Retinal pigment epithelial cell (primary cell): ENCODE results near the gene SHC4.

Experiments
- DNase-seq: peaks from one replicate; pipeline ENCODE4 v3.0.0-alpha.2; 2010; ENCODE audit warnings: low read depth
- H3K4me3 ChIP-seq: 2 replicates; pipeline ENCODE4 v1.5.1; 2011; ENCODE audit warnings: mild to moderate bottlenecking, low read length, control low read depth, moderate library complexity
- TF ChIP-seq, protein P1 (sequence below): conservative IDR thresholded peaks from 2 replicates; pipeline ENCODE4 v1.5.1; 2011; ENCODE audit warnings: low read depth, low read length, control low read depth, inconsistent platforms

Gene SHC4

DNA sequence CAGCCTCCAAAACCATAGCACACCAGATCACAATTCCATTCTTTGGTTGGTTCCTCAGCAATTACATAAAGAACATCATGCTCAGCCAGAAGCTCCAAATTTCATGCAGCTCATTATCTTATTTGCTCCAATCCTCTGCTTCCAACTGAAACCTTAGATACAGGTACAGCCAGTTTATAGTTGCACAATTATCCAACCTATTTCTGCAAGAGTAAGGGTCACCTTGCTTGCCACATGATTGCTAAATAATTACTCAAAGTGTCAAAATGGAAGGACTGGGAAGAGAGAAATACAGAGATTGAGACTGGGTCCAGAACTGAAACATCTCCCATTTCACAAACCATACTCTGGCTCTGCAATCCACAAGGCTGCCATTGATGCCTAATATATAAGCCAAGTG is 23.4 kb upstream of the SHC4 start:
- DNase-seq: no peak
- TF ChIP-seq, protein P1, sequence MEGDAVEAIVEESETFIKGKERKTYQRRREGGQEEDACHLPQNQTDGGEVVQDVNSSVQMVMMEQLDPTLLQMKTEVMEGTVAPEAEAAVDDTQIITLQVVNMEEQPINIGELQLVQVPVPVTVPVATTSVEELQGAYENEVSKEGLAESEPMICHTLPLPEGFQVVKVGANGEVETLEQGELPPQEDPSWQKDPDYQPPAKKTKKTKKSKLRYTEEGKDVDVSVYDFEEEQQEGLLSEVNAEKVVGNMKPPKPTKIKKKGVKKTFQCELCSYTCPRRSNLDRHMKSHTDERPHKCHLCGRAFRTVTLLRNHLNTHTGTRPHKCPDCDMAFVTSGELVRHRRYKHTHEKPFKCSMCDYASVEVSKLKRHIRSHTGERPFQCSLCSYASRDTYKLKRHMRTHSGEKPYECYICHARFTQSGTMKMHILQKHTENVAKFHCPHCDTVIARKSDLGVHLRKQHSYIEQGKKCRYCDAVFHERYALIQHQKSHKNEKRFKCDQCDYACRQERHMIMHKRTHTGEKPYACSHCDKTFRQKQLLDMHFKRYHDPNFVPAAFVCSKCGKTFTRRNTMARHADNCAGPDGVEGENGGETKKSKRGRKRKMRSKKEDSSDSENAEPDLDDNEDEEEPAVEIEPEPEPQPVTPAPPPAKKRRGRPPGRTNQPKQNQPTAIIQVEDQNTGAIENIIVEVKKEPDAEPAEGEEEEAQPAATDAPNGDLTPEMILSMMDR: no peak

DNA sequence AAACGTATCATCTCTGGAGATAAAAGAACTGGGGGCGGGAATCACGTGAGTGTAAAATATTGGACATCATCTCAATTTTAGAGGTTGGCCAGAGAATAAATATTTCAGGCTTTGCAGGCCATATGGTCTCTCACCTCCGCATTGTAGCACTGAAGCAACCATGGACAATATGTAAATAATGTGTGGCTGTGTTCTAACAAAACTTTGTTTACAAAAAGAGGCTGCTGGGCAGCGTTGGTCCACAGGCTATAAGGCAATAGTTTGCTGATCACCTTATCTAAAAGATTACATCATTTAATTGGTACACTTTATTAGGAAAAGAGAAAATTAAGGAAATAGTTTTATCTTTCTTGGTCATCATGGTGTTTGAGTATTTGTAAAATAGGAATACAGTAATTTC is 22.5 kb upstream of the SHC4 start:
- H3K4me3 ChIP-seq: no peak overlapping the region
- TF ChIP-seq, protein P1: no peak
- no peak for DNase-seq

More for the DNA sequence above, 23.4 kb upstream of the SHC4 start:
- no peak overlapping the region for H3K4me3 ChIP-seq

DNA sequence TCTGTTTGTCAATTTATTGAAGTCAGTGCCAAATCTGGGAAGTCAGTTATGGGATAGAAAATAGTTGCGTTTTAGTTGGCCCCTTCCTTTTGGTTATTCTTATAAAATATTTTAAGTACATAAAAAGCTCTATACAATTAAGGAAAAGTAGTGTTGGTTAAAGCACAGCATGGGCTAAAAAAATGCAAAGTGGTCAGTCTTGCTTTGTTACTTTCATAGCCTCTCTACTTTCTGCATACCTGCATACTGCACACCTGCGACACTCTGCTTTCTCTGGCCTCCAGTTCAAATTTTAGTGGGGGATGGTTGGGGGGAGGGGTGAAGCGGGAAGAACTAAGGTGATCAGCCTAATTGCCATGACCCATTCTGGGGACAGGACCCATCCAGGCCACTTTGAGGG is 21.8 kb upstream of the SHC4 start:
- no peak for DNase-seq
- no peak overlapping the region for H3K4me3 ChIP-seq
- TF ChIP-seq, protein P1: no peak

GRCh38 chr15:48984811-48985352 is 21.2 kb upstream of the SHC4 start:
- H3K4me3 ChIP-seq: no peak overlapping the region
- TF ChIP-seq, protein P1: no peak
- DNase-seq: peak; percentile 20

GRCh38 chr15:48984021-48984710 is 20.4 kb upstream of the SHC4 start:
- H3K4me3 ChIP-seq: no peak overlapping the region
- DNase-seq: no peak
- TF ChIP-seq, protein P1: no peak

- TF ChIP-seq, protein P1: no peak
- no peak overlapping the region for H3K4me3 ChIP-seq
- DNase-seq: no peak
Observed at GRCh38 chr15:48983300-48983699, 19.6 kb upstream of the SHC4 start.

- TF ChIP-seq, protein P1: no peak
- DNase-seq: no peak
- no peak overlapping the region for H3K4me3 ChIP-seq
Observed at GRCh38 chr15:48981941-48982340, 18.2 kb upstream of the SHC4 start.
